Tibial artery (tissue), 4 donors: ENCODE results near the gene PNKP.
A peak's percentile ranks its signal among the peaks of the same experiment; 100 is the strongest.
"Not testable (repeated sequence)": the region's sequence is repeated elsewhere in the genome, so short reads cannot be mapped to it uniquely, and the experiment has no call there.

ENCODE experiments used
- DNase-seq, 2 donors: peaks; one replicate each; pipeline ENCODE4 v3.0.0-alpha.2; 2019
- H3K27ac ChIP-seq, 2 donors: fragments of 200-600 bp; sonication (generic) in 1 of 2; 1 replicate in 1 of 2; 2 replicates in 1 of 2; pipeline ENCODE4 v1.5.1; 2018 to 2019; ENCODE audit warnings: mild to moderate bottlenecking in 1 of 2
- H3K27me3 ChIP-seq, 2 donors: fragments of 200-600 bp; sonication (generic) in 1 of 2; one replicate each; pipeline versions ENCODE4 v1.5.1 to v1.6.0; 2016 to 2019
- H3K36me3 ChIP-seq, 3 donors: fragments of 200-600 bp; sonication (generic) in 2 of 3; one replicate each; pipeline ENCODE4 v1.5.1; 2016 to 2019; ENCODE audit warnings: mild to moderate bottlenecking in 2 of 3
- H3K4me1 ChIP-seq, 4 donors: fragments of 200-600 bp; sonication (generic) in 2 of 4; 1 replicate in 3 of 4; 2 replicates in 1 of 4; pipeline ENCODE4 v1.5.1; 2016 to 2019
- H3K4me3 ChIP-seq, 2 donors: fragments of 200-600 bp; sonication (generic) in 1 of 2; 1 replicate in 1 of 2; 2 replicates in 1 of 2; pipeline ENCODE4 v1.5.1; 2018 to 2019; ENCODE audit warnings: mild to moderate bottlenecking in 2 of 2
- H3K9me3 ChIP-seq, 3 donors: fragments of 200-600 bp; sonication (generic) in 1 of 3; one replicate each; pipeline ENCODE4 v1.5.1; 2016 to 2019
- intact Hi-C: fragments of 100-400 bp; cut with DNase I; formaldehyde crosslinking; loops from one replicate; pipeline ENCODE4 v1.15.0; 2023; ENCODE audit warnings: low total_unique reads
- TF ChIP-seq, protein P1 (sequence below), 2 experiments: fragments of 200-600 bp in 1 of 2; fragments of 450-650 bp in 1 of 2; IDR thresholded peaks; one replicate each; pipeline ENCODE4 v1.5.1; 2017 to 2019; ENCODE audit warnings: antibody characterized with exemption in 2 of 2, mild to moderate bottlenecking in 1 of 2, moderate library complexity in 1 of 2

PNKP gene

DNA sequence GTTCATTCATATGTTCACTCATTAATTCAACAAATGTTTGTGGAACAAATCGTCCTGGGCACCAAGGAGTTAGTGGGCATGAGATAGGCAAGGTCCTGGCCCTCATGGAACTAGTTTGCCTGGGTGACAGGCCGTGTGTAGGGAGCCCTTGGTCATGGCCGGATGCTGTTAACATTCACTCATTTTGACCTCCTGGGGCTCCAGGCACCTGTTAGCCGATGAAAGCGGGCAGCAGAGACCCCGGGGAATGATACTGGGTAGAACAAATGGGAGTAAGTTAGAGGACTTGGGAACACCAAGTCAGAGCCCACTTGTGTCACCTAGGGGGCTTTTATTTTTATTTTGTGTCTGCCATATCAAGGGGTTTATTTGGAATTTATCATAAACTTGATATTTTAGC is 42.7 kb downstream of the PNKP start:
- Histone ChIP-seq H3K36me3 (peaks cover 0 to 55% (median 29%) of the 10 kb centered on the region in 3 donors), H3K4me3 (no peak overlapping the region), H3K27me3 (no peaks in the 10 kb centered on the region), H3K27ac (no peak overlapping the region), H3K4me1 (peaks cover 0 to 5% (median 2%) of the 10 kb centered on the region in 4 donors), H3K9me3 (no peaks in the 10 kb centered on the region)
- no peak for DNase-seq
- TF ChIP-seq, protein P1, sequence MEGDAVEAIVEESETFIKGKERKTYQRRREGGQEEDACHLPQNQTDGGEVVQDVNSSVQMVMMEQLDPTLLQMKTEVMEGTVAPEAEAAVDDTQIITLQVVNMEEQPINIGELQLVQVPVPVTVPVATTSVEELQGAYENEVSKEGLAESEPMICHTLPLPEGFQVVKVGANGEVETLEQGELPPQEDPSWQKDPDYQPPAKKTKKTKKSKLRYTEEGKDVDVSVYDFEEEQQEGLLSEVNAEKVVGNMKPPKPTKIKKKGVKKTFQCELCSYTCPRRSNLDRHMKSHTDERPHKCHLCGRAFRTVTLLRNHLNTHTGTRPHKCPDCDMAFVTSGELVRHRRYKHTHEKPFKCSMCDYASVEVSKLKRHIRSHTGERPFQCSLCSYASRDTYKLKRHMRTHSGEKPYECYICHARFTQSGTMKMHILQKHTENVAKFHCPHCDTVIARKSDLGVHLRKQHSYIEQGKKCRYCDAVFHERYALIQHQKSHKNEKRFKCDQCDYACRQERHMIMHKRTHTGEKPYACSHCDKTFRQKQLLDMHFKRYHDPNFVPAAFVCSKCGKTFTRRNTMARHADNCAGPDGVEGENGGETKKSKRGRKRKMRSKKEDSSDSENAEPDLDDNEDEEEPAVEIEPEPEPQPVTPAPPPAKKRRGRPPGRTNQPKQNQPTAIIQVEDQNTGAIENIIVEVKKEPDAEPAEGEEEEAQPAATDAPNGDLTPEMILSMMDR (IDR thresholded peaks at IDR 0.05) = no peak
- intact Hi-C loops = no loop called here

DNA sequence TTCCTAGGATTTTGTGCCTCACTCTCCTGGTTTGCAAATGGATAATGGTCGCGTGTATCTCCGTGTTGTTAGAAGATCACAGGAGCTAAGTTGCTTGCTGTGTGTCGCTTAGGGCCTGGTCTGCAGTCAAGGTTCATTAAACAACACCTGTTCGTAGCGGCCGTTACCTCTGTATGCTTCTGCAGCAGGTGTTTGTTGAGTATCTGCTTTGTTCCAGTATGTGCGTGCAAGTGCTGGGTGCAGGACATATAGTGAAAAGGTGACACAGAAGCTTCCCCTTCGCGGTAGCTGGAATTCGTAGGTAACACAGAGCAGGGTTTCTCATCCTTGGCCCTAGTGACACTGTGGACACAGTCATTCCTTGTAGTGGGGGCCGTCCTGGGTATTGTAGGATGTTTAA is 43.9 kb downstream of the PNKP start:
- H3K27me3 ChIP-seq = no peaks in the 10 kb centered on the region
- H3K4me3 ChIP-seq = no peak overlapping the region
- peaks cover 0 to 17% (median 12%) of the 10 kb centered on the region in 4 donors for H3K4me1 ChIP-seq
- H3K36me3 ChIP-seq = peaks cover 0 to 44% (median 20%) of the 10 kb centered on the region in 3 donors
- TF ChIP-seq, protein P1 (IDR thresholded peaks at IDR 0.05) = no peak
- no peaks in the 10 kb centered on the region for H3K9me3 ChIP-seq
- DNase-seq = no peak
- intact Hi-C loops = no loop called here
- H3K27ac ChIP-seq = no peak overlapping the region

DNA sequence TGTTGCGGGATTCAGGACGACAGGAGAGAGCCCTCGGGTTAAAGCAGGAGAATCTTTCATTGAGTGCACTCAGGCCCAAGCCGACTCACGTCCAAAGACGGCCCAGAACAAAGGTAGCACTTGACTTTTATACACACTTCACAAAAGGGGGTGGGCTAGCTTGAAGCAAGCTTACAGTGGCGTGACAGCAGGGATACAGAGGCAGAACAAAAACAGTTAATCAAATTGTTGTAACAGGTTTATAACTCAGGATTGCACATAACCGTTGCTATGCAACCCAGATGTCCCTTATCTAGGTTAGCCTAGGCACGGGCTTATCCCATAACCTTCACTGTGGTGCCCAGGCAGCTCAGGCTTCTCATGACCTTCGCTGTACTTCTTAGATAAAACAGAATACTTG is 47.3 kb downstream of the PNKP start:
- Histone ChIP-seq H3K27ac (no peak overlapping the region), H3K9me3 (no peaks in the 10 kb centered on the region), H3K36me3 (peaks cover 0 to 28% (median 15%) of the 10 kb centered on the region in 3 donors), H3K4me1 (peaks cover 0 to 25% (median 12%) of the 10 kb centered on the region in 4 donors), H3K4me3 (no peak overlapping the region), H3K27me3 (no peaks in the 10 kb centered on the region)
- TF ChIP-seq, protein P1 (IDR thresholded peaks at IDR 0.05) = no peak
- intact Hi-C loops = no loop called here
- no peak for DNase-seq

DNA sequence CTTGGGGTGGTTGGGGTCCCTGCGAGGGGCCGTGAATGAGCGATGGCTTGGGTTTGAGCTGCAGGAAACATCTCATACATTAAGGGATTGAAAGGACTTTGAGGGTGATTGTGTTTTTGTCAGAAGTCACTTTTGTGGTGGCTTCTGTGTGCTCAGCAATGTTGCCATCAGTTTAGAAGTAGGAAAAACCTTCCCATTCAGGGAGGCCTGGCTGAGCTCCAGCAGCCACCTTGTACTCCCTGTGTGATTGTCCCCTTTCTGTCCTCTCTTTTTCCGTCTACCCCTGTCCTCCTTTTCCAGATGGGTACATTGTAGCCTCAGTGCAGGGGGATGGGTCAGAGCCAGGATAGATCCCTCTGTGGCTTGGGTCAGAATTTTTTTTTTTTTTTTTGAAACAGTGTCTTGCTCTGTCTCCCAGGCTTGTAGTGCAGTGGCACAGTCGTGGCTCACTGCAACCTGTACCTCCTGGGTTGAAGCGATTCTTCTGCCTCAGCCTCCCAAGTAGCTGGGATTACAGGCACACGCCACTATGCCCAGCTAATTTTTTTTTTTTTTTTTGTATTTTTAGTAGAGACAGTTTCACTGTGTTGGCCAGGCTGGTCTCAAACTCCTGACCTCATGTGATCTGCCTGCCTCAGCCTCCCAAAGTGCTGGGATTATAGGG is 47.8 kb downstream of the PNKP start:
- H3K27me3 ChIP-seq, H3K9me3 ChIP-seq, H3K27ac ChIP-seq, DNase-seq: not testable (repeated sequence)
- peak overlapping the region; percentile 71 to 72 for H3K4me3 ChIP-seq
- H3K36me3 ChIP-seq = peaks cover 0 to 27% (median 15%) of the 10 kb centered on the region in 3 donors
- H3K4me1 ChIP-seq = peaks cover 0 to 25% (median 12%) of the 10 kb centered on the region in 4 donors
- intact Hi-C loops = loop anchor here (5.0 kb wide), 1 partner anchor 53 kb away; no protein-coding TSS in a partner anchor

DNA sequence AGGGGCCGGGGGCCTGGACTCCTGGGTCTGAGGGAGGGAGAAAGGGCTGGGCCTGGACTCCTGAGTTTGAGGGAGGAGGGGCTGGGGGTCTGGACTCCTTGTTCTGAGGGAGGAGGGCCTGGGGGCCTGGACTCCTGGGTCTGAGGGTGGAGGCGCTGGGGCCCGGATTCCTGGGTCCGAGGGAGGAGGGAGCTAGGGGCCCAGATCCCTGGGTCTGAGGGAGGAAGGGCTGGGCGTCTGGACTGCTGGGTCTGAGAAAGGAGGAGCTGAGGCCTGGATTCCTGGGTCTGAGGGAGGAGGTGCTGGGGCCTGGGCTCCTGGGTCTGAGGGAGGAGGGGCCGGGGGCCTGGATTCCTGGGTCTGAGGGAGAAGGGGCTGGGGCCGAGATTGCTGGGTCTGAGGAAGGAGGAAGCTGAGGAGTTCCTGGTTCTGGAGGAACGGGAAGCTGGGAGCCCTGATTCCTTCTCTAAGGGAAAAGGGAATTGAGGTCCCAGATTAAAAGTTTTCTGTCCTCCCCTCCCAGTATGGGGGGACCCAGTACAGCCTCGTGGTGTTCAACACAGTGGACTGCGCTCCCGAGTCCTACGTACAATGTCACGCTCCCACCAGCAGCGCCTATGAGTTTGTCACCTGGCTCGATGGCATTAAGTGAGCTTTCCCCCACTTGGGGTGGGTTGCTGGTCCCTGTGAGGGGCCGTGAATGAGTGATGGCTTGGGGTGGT is 48.6 kb downstream of the PNKP start:
- no peaks in the 10 kb centered on the region for H3K27me3 ChIP-seq
- H3K36me3 ChIP-seq = peaks cover 0 to 19% (median 11%) of the 10 kb centered on the region in 3 donors
- DNase-seq = no peak
- H3K9me3 ChIP-seq = no peaks in the 10 kb centered on the region
- TF ChIP-seq, protein P1 (IDR thresholded peaks at IDR 0.05) = no peak
- peak overlapping the region; percentile 71 to 72 for H3K4me3 ChIP-seq
- intact Hi-C loops = loop anchor here (5.0 kb wide), 1 partner anchor 53 kb away; no protein-coding TSS in a partner anchor
- peak overlapping the region; percentile 94 to 95 for H3K27ac ChIP-seq
- peaks cover 0 to 32% (median 13%) of the 10 kb centered on the region in 4 donors for H3K4me1 ChIP-seq
